GM19025 (cell line): Measurements from ENCODE around the gene SPATA6L.

Source experiments
- ATAC-seq: cut with Tn5 transposase; IDR thresholded peaks from one replicate; pipeline ENCODE4 v1.9.1; 2021; ENCODE audit warnings: mild to moderate bottlenecking, low read depth, moderate library complexity; ENCODE audit not compliant: unreplicated experiment

The SPATA6L gene

GRCh38 chr9:4591123-4591500 lies 75.2 kb downstream of the SPATA6L start:
- no peak for ATAC-seq

GRCh38 chr9:4590430-4591122 lies 75.7 kb downstream of the SPATA6L start:
- ATAC-seq = no peak

- ATAC-seq = no peak
Measured at GRCh38 chr9:4588721-4589120, 77.6 kb downstream of the SPATA6L start.

- ATAC-seq = no peak
Measured at GRCh38 chr9:4585135-4585534, 81.1 kb downstream of the SPATA6L start.

- ATAC-seq = no peak
Measured at GRCh38 chr9:4584636-4585035, 81.6 kb downstream of the SPATA6L start.

- no peak for ATAC-seq
Measured at GRCh38 chr9:4583001-4583400, 83.3 kb downstream of the SPATA6L start.

GRCh38 chr9:4581861-4582565 lies 84.3 kb downstream of the SPATA6L start:
- ATAC-seq = no peak

- no peak for ATAC-seq
Measured at GRCh38 chr9:4581035-4581760, 85.1 kb downstream of the SPATA6L start.

- no peak for ATAC-seq
Measured at GRCh38 chr9:4579001-4579400, 87.3 kb downstream of the SPATA6L start.

- no peak for ATAC-seq
Measured at GRCh38 chr9:4576448-4576847, 89.8 kb downstream of the SPATA6L start.

- no peak for ATAC-seq
Measured at GRCh38 chr9:4575997-4576396, 90.3 kb downstream of the SPATA6L start.

GRCh38 chr9:4574657-4575243 lies 91.5 kb downstream of the SPATA6L start:
- ATAC-seq = peak; percentile 70

- ATAC-seq = no peak
Measured at GRCh38 chr9:4573634-4574389, 92.5 kb downstream of the SPATA6L start.

- ATAC-seq = no peak
Measured at GRCh38 chr9:4573176-4573575, 93.1 kb downstream of the SPATA6L start.

GRCh38 chr9:4572184-4572826 lies 94.0 kb downstream of the SPATA6L start:
- ATAC-seq = no peak

GRCh38 chr9:4569101-4569500 lies 97.2 kb downstream of the SPATA6L start:
- no peak for ATAC-seq

GRCh38 chr9:4567601-4568000 lies 98.7 kb downstream of the SPATA6L start:
- no peak for ATAC-seq

- no peak for ATAC-seq
Measured at GRCh38 chr9:4566806-4567205, 99.5 kb downstream of the SPATA6L start.

GRCh38 chr9:4563105-4563504 lies 103.2 kb downstream of the SPATA6L start:
- no peak for ATAC-seq
